GM12878 (cell line): ENCODE measurements around the gene ESPL1. TPM values are rescaled to one million over a fixed set of nuclear protein-coding genes. Genes with fewer than 3 reads are reported as not detected.

ENCODE experiments used
- ATAC-seq: fragments of 200-7000 bp; cut with Tn5 transposase; 3 replicates; pipeline ENCODE4 v1.9.1; 2020; ENCODE audit warnings: mild to moderate bottlenecking, moderate library complexity
- BruUV-seq: library from RNA; stranded (reverse); fragments of 400-500 nt; replicated peaks from 2 replicates; lab custom pipeline; 2021; lab: Mats Ljungman, UMichigan
- CTCF ChIA-PET: fragments of 300-600 bp; sonication (Branson Sonifier 250); formaldehyde crosslinking; extraction: SDS; loops from one replicate; lab custom pipeline; 2021; ENCODE audit warnings: inconsistent platforms; lab: Yijun Ruan, JAX
- POLR2A ChIA-PET: fragments of 350-600 bp; formaldehyde crosslinking; extraction: SDS; loops from one replicate; lab custom pipeline; 2021; ENCODE audit warnings: inconsistent platforms; lab: Charles Lee
- RAD21 ChIA-PET: fragments of 300-600 bp; sonication (Branson Sonifier 250); formaldehyde crosslinking; loops from one replicate; lab custom pipeline; 2023; ENCODE audit warnings: antibody characterized with exemption; ENCODE audit not compliant: unreplicated experiment; lab: Charles Lee
- SMC1A ChIA-PET: fragments of 300-600 bp; sonication (Branson Sonifier 250); formaldehyde crosslinking; loops from one replicate; lab custom pipeline; 2023; ENCODE audit not compliant: unreplicated experiment, uncharacterized antibody; lab: Charles Lee
- DNase-seq: peaks from one replicate; pipeline ENCODE4 v3.0.0-alpha.2; 2011; ENCODE audit warnings: low read depth, low spot score
- FAIRE-seq: peaks from 3 replicates; lab custom pipeline; 2011; peaks lifted over from hg19 to GRCh38; lab: Jason Lieb, UNC
- H2AFZ ChIP-seq: 2 replicates; pipeline ENCODE4 v1.6.0; 2011; ENCODE audit warnings: low read depth, low read length, control low read depth; ENCODE audit not compliant: control insufficient read depth
- H3K27ac ChIP-seq: 2 replicates; pipeline ENCODE4 v1.5.1; 2011; ENCODE audit warnings: control low read depth; ENCODE audit not compliant: control insufficient read depth, insufficient read depth
- H3K27me3 ChIP-seq, 2 experiments: replicated peaks in 1 of 2; 2 replicates each; pipeline versions ENCODE4 v1.6.0 to v1.6.1; 2011; ENCODE audit warnings: low read length in 1 of 2; ENCODE audit not compliant: control insufficient read depth in 2 of 2, insufficient read depth in 2 of 2
- H3K36me3 ChIP-seq, 2 experiments: 2 replicates each; pipeline ENCODE4 v1.5.1; 2011; ENCODE audit warnings: low read length in 1 of 2; ENCODE audit not compliant: control insufficient read depth in 2 of 2, insufficient read depth in 2 of 2
- H3K4me1 ChIP-seq: 2 replicates; pipeline ENCODE4 v1.6.1; 2011; ENCODE audit warnings: mild to moderate bottlenecking, low read length, moderate library complexity, mixed read lengths; ENCODE audit not compliant: control insufficient read depth, insufficient read depth
- H3K4me2 ChIP-seq: 2 replicates; pipeline ENCODE4 v1.6.0; 2011; ENCODE audit warnings: control low read depth; ENCODE audit not compliant: control insufficient read depth, insufficient read depth
- H3K4me3 ChIP-seq: fragments of 200-600 bp; sonication (generic); 2 replicates; pipeline ENCODE4 v1.5.1; 2016
- H3K79me2 ChIP-seq: 2 replicates; pipeline ENCODE4 v1.6.0; 2011; ENCODE audit warnings: low read length; ENCODE audit not compliant: control insufficient read depth, insufficient read depth
- H3K9ac ChIP-seq: 2 replicates; pipeline ENCODE4 v1.8.0; 2011; ENCODE audit warnings: low read length, control low read depth, mixed read lengths; ENCODE audit not compliant: control insufficient read depth, insufficient read depth
- H3K9me3 ChIP-seq: replicated peaks from 3 replicates; pipeline ENCODE4 v1.5.1; 2011; ENCODE audit warnings: mild to moderate bottlenecking, low read length; ENCODE audit not compliant: control insufficient read depth, insufficient read depth
- H4K20me1 ChIP-seq: 2 replicates; pipeline ENCODE4 v1.6.0; 2011; ENCODE audit not compliant: control insufficient read depth, insufficient read depth
- CHD4 ChIP-seq: fragments of 200-600 bp; sonication (generic); IDR thresholded peaks from 2 replicates; pipeline ENCODE4 v1.6.1; 2016; ENCODE audit warnings: mild to moderate bottlenecking
- EGR1 ChIP-seq, 2 experiments: IDR thresholded peaks; 1 replicate in 1 of 2; 2 replicates in 1 of 2; pipeline ENCODE4 v1.6.1; 2011 to 2012; ENCODE audit warnings: low read depth in 2 of 2, low read length in 2 of 2, borderline replicate concordance in 1 of 2, mild to moderate bottlenecking in 1 of 2, moderate library complexity in 1 of 2
- EZH2 ChIP-seq: IDR thresholded peaks from 2 replicates; pipeline ENCODE4 v1.6.1; 2012; ENCODE audit warnings: low read depth, mild to moderate bottlenecking, control low read depth, inconsistent platforms, low read length, borderline replicate concordance; ENCODE audit not compliant: control insufficient read depth
- FOS ChIP-seq: IDR thresholded peaks from 3 replicates; pipeline ENCODE4 v1.6.1; 2011; ENCODE audit warnings: borderline replicate concordance; ENCODE audit not compliant: insufficient read length; ENCODE audit errors: extremely low read depth
- FOXM1 ChIP-seq: IDR thresholded peaks from 2 replicates; pipeline ENCODE4 v1.6.1; 2012; ENCODE audit warnings: low read depth, mild to moderate bottlenecking, inconsistent platforms, low read length, moderate library complexity
- KDM1A ChIP-seq: fragments of 200-600 bp; sonication (generic); IDR thresholded peaks from 2 replicates; pipeline ENCODE4 v1.6.1; 2016; ENCODE audit warnings: borderline replicate concordance
- MEF2A ChIP-seq: IDR thresholded peaks from 2 replicates; pipeline ENCODE4 v1.6.1; 2011; ENCODE audit warnings: low read depth, mild to moderate bottlenecking, low read length, moderate library complexity; ENCODE audit not compliant: insufficient read depth
- NR2C2 ChIP-seq: IDR thresholded peaks from 2 replicates; pipeline ENCODE4 v1.6.1; 2011; ENCODE audit warnings: borderline replicate concordance, low read depth; ENCODE audit not compliant: control insufficient read depth, insufficient read length
- SMC3 ChIP-seq: IDR thresholded peaks from 2 replicates; pipeline ENCODE4 v1.6.1; 2011; ENCODE audit warnings: low read length, improper control_type of control experiment, borderline replicate concordance
- STAT3 ChIP-seq: IDR thresholded peaks from 2 replicates; pipeline ENCODE4 v1.6.1; 2011; ENCODE audit warnings: low read depth, low read length, improper control_type of control experiment
- WRNIP1 ChIP-seq: IDR thresholded peaks from 2 replicates; pipeline ENCODE4 v1.6.1; 2011; ENCODE audit warnings: low read depth, low read length, improper control_type of control experiment, borderline replicate concordance
- ZZZ3 ChIP-seq: IDR thresholded peaks from 2 replicates; pipeline ENCODE4 v1.6.1; 2011; ENCODE audit warnings: low read depth; ENCODE audit not compliant: control insufficient read depth, insufficient read length
- WGBS: methylation state at CpG from one replicate; pipeline ENCODE4 v1.1.6; 2016; ENCODE audit warnings: low lambda C conversion rate; ENCODE audit not compliant: insufficient replicate concordance, insufficient coverage; ENCODE audit errors: missing lambda C conversion rate; 5-methylcytosine and 5-hydroxymethylcytosine counted together
- in situ Hi-C: fragments of 300-500 bp; cut with MboI; formaldehyde crosslinking; loops from 9 replicates; pipeline ENCODE4 v1.14.3; 2018; ENCODE audit warnings: mixed read lengths
- intact Hi-C: fragments of 100-400 bp; cut with micrococcal nuclease; formaldehyde crosslinking; loops from one replicate; pipeline ENCODE4 v1.14.2; 2022; ENCODE audit not compliant: unreplicated experiment
- polyA plus RNA-seq, 11 experiments: library from polyadenylated mRNA; depleted of rRNA in 4 of 11; unstranded in 6 of 11; stranded (reverse) in 5 of 11; fragments of >200 nt; fragmentation: Nextera tagmentation in 4 of 11; fragmentation: Illumina TruSeq in 1 of 11; extraction: Ambion mirVana in 4 of 11; extraction: Trizol in 1 of 11; gene quantifications; 1 replicate in 1 of 11; 2 replicates in 10 of 11; pipeline versions ENCODE4 v1.2.1 to v1.2.3, GENCODE V29; 2011 to 2016; ENCODE audit warnings: inconsistent platforms in 2 of 11, missing spikeins in 2 of 11, low read depth in 1 of 11
- total RNA-seq, 4 experiments: library from RNA; depleted of rRNA in 3 of 4; stranded (reverse); fragments of >200 nt in 3 of 4; fragmentation: Illumina TruSeq in 1 of 4; extraction: Trizol in 1 of 4; gene quantifications; 2 replicates each; pipeline versions ENCODE4 v1.2.1 to v1.2.3, GENCODE V29; 2013 to 2021
- TF ChIP-seq, protein P1 (sequence below): fragments of 450-650 bp; IDR thresholded peaks from 2 replicates; pipeline ENCODE4 v1.6.1; 2016; ENCODE audit warnings: mild to moderate bottlenecking
- TF ChIP-seq, protein P2 (sequence below): fragments of 450-650 bp; formaldehyde crosslinking; IDR thresholded peaks from 2 replicates; pipeline ENCODE4 v1.5.0; 2022; ENCODE audit warnings: mild to moderate bottlenecking, missing genetic modification characterization
- TF ChIP-seq, protein P3 (sequence below): fragments of 450-650 bp; IDR thresholded peaks from 2 replicates; pipeline ENCODE4 v1.6.1; 2017; ENCODE audit warnings: mild to moderate bottlenecking
- TF ChIP-seq, protein P4 (sequence below): fragments of 150-350 bp; IDR thresholded peaks from 2 replicates; pipeline ENCODE4 v1.6.1; 2014; ENCODE audit warnings: mild to moderate bottlenecking, low read depth, low read length

The ESPL1 gene
- total and polyA plus RNA-seq, 10 of the 15 experiments (the other 5 are each of a cell fraction or from before 2014, with no cell fraction given): 2.1 to 61.9 (median 21.2) TPM

DNA sequence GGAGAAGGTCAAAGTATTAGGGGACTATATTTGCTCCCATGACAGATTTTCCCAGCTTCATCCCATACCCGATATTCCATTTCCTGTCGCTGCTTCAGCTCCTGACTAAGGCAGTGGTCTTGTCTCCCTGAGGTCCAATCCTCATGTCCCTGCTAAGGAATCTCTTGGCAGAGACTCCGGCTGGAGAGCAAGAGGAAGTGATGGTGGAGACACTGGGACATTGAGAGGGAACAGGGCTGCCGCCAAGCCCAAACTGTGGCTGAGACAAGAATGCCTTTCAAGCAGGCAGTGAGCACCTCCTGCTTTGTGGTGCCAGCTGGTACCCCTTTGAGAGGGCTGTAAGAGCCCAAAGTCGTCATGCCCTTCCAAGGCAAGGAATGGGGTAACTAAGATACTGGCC lies 62.6 kb downstream of the ESPL1 start:
- SMC1A ChIA-PET: interaction anchor here (1.2 to 1.5 kb wide), 2 partner anchors 14 to 49 kb away, joined by 3 to 9 read pairs; no protein-coding TSS in a partner anchor
- CTCF ChIA-PET: interaction anchor here (0.6 to 15.1 kb wide), 6 partner anchors 9 to 251 kb away, joined by 3 to 240 read pairs (median 3); partner anchors contain the start of genes AAAS and SPRYD3
- no peak for TF ChIP-seq KDM1A
- TF ChIP-seq EGR1 (IDR thresholded peaks at IDR 0.05; ENCODE audit: borderline replicate concordance in 1 of 2, low read depth in 2 of 2, low read length in 2 of 2): no peak
- TF ChIP-seq WRNIP1: no peak
- no peak for TF ChIP-seq SMC3
- no peak for TF ChIP-seq EZH2
- TF ChIP-seq, protein P1, sequence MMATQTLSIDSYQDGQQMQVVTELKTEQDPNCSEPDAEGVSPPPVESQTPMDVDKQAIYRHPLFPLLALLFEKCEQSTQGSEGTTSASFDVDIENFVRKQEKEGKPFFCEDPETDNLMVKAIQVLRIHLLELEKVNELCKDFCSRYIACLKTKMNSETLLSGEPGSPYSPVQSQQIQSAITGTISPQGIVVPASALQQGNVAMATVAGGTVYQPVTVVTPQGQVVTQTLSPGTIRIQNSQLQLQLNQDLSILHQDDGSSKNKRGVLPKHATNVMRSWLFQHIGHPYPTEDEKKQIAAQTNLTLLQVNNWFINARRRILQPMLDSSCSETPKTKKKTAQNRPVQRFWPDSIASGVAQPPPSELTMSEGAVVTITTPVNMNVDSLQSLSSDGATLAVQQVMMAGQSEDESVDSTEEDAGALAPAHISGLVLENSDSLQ: no peak
- TF ChIP-seq STAT3: no peak
- TF ChIP-seq, protein P2, sequence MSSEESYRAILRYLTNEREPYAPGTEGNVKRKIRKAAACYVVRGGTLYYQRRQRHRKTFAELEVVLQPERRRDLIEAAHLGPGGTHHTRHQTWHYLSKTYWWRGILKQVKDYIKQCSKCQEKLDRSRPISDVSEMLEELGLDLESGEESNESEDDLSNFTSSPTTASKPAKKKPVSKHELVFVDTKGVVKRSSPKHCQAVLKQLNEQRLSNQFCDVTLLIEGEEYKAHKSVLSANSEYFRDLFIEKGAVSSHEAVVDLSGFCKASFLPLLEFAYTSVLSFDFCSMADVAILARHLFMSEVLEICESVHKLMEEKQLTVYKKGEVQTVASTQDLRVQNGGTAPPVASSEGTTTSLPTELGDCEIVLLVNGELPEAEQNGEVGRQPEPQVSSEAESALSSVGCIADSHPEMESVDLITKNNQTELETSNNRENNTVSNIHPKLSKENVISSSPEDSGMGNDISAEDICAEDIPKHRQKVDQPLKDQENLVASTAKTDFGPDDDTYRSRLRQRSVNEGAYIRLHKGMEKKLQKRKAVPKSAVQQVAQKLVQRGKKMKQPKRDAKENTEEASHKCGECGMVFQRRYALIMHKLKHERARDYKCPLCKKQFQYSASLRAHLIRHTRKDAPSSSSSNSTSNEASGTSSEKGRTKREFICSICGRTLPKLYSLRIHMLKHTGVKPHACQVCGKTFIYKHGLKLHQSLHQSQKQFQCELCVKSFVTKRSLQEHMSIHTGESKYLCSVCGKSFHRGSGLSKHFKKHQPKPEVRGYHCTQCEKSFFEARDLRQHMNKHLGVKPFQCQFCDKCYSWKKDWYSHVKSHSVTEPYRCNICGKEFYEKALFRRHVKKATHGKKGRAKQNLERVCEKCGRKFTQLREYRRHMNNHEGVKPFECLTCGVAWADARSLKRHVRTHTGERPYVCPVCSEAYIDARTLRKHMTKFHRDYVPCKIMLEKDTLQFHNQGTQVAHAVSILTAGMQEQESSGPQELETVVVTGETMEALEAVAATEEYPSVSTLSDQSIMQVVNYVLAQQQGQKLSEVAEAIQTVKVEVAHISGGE (CRISPR knock-in tag): no peak
- no peak for TF ChIP-seq NR2C2
- TF ChIP-seq, protein P3, sequence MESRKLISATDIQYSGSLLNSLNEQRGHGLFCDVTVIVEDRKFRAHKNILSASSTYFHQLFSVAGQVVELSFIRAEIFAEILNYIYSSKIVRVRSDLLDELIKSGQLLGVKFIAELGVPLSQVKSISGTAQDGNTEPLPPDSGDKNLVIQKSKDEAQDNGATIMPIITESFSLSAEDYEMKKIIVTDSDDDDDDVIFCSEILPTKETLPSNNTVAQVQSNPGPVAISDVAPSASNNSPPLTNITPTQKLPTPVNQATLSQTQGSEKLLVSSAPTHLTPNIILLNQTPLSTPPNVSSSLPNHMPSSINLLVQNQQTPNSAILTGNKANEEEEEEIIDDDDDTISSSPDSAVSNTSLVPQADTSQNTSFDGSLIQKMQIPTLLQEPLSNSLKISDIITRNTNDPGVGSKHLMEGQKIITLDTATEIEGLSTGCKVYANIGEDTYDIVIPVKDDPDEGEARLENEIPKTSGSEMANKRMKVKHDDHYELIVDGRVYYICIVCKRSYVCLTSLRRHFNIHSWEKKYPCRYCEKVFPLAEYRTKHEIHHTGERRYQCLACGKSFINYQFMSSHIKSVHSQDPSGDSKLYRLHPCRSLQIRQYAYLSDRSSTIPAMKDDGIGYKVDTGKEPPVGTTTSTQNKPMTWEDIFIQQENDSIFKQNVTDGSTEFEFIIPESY: no peak
- TF ChIP-seq ZZZ3: no peak
- TF ChIP-seq FOXM1: no peak
- TF ChIP-seq CHD4: no peak
- no peak for TF ChIP-seq MEF2A
- TF ChIP-seq, protein P4, sequence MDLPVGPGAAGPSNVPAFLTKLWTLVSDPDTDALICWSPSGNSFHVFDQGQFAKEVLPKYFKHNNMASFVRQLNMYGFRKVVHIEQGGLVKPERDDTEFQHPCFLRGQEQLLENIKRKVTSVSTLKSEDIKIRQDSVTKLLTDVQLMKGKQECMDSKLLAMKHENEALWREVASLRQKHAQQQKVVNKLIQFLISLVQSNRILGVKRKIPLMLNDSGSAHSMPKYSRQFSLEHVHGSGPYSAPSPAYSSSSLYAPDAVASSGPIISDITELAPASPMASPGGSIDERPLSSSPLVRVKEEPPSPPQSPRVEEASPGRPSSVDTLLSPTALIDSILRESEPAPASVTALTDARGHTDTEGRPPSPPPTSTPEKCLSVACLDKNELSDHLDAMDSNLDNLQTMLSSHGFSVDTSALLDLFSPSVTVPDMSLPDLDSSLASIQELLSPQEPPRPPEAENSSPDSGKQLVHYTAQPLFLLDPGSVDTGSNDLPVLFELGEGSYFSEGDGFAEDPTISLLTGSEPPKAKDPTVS: no peak
- no peak for TF ChIP-seq FOS

More for the DNA sequence above, 62.6 kb downstream of the ESPL1 start:
- in situ Hi-C loops: no loop called here
- Histone ChIP-seq H4K20me1 (no peaks in the 10 kb centered on the region), H3K4me2 (no peak overlapping the region), H3K36me3 (no peaks in the 10 kb centered on the region), H3K27ac (no peak overlapping the region), H3K79me2 (no peaks in the 10 kb centered on the region), H3K9me3 (no peaks in the 10 kb centered on the region), H3K4me1 (peaks cover 6% of the 10 kb centered on the region; the same call in 1 of the 2 replicates), H2AFZ (no peak overlapping the region), H3K4me3 (no peak overlapping the region), H3K27me3 (peaks cover 0 to 1% of the 10 kb centered on the region in 2 experiments; a peak in 2 of 4 replicates), H3K9ac (no peak overlapping the region)
- WGBS: 46% methylated on average over 5 of the region's 5 CpGs
- DNase-seq (no peak), ATAC-seq (no peak), FAIRE-seq (no peak)
- ChIA-PET POLR2A (interaction anchor here (0.6 to 1.5 kb wide), 5 partner anchors 9 to 411 kb away, joined by 3 to 5 read pairs (median 4); partner anchors contain the start of gene AAAS), RAD21 (interaction anchor here (3.8 kb wide), 1 partner anchor 14 kb away, joined by 14 read pairs; no protein-coding TSS in a partner anchor)
- intact Hi-C loops: no loop called here
- no TSS peak for BruUV-seq
